IPS DF 4.7 (cell line): Measurements from ENCODE around the gene DUSP8.
"Not testable (repeated sequence)": the region's sequence is repeated elsewhere in the genome, so short reads cannot be mapped to it uniquely, and the experiment has no call there.

Experiments used
- DNase-seq: peaks from one replicate; pipeline ENCODE4 v3.0.0-alpha.2; 2013; ENCODE audit warnings: low spot score; ENCODE audit errors: extremely low read depth

Gene DUSP8

DNA sequence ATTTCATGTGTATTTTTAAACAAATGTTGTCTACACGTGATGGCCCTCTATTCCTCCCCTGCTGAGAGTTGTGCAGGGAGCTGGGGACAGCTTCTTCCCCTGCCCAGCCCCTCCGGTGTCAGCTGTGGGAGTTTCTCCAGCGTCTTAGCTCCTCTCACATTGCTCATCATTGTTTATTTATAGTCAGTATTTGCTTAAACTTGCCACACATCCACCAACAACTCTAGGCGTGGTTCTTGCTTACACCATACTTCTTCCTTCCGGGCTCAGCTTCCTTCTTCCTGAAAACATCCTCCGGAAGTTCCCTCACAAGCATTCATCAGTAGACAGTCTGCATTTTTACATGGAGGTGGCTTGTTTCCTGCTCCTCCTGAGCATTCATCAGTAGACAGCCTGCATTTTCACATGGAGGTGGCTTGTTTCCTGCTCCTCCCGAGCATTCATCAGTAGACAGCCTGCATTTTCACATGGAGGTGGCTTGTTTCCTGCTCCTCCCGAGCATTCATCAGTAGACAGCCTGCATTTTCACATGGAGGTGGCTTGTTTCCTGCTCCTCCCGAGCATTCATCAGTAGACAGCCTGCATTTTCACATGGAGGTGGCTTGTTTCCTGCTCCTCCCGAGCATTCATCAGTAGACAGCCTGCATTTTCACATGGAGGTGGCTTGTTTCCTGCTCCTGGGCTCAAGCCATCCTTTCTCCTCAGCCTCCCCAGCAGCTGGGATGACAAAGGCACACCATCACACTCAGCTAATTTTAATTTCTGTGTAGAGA, 17.3 kb upstream of the DUSP8 start:
- not testable (repeated sequence) for DNase-seq

DNA sequence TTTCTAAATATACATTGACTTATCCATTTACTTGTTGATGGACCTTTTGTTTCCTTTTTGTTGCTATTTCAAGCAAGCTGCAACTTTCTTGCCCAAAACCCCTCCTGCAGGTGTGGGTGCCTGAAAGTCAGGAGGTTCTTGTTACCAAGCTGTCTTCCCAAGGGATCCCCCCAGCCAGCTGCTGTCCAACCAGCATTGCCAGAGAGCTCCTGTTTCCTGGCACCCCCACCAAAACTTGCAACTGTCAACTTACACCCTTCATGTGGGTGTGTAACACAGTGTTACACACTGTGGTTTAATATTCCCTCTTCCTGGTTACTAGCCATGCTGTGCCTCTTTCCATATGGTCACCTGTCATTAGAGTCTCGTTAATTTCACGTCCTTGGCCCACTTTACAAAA, 14.6 kb upstream of the DUSP8 start:
- DNase-seq: no peak

DNA sequence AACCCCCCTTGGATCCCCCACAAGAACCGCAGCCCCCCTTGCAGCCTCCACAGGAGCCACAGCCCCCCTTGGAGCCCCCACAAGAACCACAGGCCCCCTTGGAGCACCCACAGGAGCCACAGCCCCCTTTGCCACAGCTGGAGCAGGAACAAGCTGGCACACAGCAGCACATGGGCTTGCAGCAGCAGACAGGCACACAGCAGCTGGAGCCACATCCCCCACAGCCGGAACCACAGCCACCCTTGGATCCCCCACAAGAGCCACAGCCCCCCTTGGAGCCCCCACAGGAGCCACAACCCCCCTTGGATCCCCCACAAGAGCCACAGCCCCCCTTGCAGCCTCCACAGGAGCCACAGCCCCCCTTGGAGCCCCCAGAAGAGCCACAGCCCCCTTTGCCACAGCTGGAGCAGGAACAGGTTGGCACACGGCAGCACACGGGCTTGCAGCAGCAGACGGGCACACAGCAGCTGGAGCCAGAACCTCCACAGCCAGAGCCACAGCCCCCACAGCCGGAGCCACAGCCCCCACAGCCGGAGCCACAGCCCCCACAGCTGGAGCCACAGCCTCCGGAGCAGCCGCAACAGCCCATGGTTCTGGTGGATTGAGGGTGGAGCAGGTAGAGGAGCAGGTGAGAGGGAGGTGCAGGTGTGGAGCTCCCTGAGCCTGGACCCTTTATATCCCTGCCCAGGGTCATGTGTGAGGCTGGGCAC, 12.7 kb upstream of the DUSP8 start, which contains the start of gene KRTAP5-1:
Gene KRTAP5-1, minus strand, starts transcription at position 623 of the 710 bp plus-strand sequence. Its CDS starts 34 bp downstream, at position 589.
- not testable (repeated sequence) for DNase-seq

DNA sequence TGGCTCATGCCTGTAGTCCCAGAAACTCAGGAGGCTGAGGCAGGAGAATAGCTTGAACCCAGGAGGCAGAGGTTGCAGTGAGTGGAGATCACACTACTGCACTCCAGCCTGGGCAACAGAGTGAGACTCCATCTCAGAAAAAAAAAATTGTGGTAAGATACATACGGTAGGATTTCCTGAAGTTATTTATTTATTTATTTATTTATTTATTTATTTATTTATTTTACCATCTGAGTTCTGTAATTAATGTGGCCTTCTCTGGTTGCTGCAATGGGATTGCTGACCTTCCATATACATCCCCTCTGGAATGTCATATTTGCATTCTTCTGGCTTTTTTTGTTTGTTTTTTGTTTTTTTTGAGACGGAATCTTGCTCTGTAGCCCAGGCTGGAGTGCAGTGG, 10.8 kb upstream of the DUSP8 start:
- DNase-seq: not testable (repeated sequence)

DNA sequence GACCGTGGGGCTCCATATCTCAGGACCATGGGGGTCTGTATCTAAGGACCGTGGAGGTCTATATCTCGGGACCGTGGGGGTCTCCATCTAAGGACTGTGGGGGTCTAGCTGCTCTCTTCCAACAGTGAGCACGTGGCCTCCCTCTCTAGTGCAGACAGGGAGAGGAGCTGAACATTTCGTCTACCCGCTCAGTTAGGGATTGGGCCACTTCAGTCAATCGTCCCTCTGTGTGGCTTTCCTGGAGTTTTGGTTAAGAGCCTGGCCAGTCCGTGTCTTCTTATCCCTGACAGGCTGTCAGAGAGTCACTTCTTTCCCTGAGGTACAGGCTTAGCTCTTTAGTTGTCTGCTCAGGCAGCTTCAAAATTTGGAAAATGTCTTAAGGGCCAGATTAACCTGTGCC, 9.9 kb upstream of the DUSP8 start:
- DNase-seq: no peak

DNA sequence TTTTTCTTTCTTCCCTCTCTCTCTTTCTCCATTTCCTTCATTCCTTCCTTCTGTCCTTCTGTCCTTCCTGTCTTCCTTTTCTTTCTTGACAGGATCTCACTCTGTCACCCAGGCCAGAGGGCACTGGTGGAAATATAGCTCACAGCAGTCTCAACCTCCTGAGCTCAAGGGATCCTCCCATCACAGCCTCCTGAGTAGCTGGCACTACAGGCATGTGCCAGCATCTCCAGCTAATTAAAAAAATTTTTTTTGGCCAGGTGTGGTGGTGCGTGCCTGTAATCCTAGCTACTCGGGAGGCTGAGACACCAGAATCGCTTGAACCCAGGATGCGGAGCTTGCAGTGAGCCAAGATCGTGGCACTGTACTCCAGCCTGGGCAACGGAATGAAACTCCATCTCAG, 4.8 kb upstream of the DUSP8 start:
- no peak for DNase-seq

DNA sequence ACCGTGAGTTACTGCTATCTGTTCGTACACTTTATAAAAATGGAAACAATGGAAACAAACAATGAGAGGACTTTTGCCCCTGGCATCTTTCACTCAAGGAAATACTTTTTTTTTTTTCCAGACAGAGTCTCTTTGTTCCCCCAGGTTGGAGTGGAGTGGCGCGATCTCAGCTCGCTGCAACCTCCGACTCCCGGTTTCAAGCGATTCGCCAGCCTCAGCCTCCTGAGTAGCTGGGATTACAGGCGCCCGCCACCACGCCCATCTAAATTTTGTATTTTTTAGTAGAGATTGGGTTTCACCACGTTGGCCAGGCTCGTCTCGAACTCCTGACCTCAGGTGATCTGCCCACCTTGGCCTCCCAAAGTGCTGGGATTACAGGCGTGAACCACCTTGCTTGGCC, 3.7 kb upstream of the DUSP8 start:
- DNase-seq: not testable (repeated sequence)

DNA sequence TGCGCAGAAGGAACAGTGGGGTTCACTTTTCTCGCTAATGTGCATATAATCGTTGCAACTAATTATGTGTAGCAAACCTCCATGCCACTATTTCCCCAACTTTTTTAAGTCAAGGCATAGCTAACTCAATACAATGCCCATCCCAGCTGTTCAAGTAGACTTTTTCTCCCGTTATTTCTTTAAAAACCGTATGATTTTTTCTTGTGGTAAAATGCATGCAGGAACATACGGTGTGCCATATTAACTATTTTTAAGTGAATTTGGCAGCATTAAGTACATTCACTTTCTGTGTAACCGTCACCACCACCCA, 2.8 kb upstream of the DUSP8 start:
- DNase-seq: no peak

DNA sequence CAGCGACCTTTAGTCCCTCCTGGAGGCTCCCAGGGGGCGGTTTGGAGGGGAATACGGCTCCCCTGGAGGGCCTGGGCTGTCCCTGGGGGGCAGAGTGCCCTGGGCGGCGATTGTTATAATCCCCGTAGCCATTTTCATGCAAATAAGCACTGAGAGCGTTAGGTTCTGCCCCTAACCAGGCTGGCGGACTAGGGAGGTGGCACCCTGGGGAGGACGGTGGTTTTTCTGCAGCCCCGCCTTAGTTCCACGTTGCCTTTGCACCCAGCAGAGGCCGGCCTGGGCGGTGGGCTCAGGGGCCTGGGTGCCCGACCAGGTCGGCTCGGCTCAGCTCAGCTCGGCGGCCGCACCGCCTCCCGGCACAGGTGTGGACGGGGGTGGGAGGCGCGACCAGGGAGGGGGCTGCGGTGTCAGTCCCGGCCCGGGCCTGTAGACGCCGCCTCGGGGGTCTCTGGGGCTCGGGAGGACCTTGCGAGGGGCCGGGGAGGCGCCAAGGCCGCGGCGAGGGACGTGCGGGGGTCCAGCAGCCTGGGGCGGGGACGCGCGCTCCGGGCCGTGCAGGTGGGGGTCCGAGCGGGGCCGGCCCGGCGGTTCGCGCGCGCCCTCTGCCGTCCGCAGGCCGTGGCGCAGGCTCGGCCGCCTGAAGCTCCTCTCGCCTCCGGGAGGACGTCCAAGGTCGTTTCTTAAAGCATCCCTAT, 2.3 kb upstream of the DUSP8 start:
- no peak for DNase-seq

DNA sequence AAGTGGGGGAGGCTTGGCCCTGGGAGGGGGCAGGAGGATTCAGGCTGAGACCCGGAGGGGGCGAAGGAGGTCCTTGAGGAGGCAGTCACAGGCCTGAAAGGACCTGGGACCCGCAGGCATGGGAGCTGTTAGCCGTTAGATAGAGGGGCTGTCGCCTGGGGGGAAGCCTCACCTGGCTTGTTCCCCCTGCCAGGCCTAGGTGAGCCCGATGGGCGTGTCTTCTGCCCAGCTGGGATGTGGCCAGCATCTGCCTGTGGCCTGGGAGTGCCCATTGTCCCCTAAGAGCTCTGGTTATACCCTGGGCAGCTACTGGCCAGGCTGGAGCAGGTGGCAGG, 1.8 kb upstream of the DUSP8 start:
- DNase-seq: no peak

DNA sequence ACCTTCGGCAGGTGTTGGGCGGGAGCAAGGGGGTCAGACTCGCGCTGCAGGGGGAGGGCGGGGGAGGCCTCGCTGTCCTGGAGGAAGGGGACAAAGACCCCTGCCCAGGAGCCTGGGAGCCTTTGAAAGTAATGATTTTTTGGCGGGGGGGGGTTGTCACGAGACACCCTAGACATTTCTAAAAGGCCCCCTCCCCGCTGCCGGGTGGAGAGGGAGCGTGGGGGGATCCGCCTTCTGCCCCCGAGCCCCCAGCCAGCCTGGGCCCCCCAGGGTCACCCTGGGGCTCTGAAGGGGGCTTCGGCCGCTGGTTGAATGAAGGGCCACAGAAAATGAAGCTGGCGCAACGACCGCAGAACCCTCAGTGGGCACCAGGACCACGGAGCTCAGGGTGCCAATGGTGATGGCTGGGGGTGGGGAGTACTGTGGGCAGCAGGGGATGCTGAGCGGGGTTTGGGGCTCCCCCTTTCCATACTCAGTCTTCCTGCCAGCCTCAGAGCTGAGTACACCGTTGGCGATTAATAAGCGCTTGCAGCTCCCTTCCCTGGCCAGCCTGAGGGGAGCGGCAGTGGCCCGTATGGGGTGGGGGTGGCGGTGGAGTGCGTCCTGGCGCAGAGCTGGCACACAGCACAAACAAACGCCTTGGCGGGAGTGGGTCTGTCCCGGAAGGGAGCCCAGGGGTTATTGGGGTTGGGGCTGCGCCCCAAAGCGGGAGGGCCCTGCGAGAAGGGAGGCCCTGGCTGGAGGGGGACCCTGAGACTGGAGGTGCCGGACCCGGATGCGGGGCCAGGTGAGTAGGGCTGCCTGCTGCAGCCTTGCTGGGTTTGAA, 1.2 kb upstream of the DUSP8 start:
- no peak for DNase-seq

DNA sequence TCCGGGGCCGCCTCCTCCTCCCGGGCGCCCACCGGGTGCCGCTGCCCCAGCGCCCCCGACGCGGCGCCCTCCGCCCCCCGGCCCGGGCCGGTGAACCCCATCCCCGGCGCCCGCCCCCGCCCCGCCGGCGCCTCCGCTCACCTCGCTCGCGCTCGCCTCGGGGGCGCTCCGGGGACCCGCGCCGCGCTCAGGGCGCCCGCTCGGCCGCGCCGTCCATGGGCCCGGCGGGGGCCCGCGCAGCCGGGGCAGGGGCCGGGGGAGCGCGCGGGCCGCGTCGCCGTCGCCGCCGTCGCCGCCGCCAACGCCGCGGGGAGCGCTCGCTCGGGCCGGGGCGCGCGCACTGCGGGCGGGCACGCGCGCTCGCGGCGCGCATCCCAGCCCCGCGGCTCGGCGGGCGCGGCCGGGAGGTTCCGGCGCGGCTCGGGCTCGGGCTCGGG, 293 bp downstream of the DUSP8 start:
- DNase-seq: no peak

DNA sequence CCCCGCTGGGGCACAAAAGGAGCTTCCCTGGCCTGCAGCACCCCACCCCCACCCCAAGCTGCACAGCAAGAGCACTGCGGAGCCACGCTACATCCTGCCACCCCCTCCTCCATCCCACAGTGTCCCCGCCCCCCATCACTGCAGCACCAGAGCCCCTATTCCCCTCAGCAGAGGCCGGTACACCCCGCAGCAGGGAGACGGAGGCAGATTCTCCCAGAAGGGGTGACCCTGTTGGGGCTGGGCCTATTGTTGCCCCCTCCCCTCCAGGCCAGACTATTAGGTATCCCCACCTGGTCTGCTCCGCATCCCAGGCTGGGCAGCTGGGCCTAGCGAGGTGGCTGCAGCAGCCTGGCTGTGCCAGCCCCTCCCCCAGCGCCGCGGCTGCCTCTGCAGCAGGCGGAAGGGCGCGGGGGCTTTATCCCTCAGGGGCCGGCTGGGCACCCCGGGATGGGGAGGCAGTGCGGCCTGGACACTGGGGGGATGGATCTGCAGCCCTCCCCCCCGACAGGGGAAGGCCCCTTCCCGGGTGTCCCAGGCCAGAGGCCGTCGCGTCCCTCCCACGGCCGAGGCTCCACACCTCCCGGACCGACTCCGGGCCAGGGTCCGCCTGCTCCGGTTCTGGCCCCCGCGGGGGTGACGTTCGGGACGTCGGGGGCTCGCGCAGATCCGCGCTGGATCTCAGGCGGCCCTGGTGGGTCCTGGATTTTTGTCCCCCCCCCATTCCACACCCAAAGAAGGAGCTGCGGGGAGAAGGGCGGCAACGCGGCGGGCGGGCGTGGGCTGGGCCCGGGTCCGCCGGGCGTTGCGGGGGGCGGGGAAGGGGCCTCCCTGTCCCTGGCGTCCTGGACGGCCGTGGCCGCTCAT, 943 bp downstream of the DUSP8 start:
- no peak for DNase-seq

DNA sequence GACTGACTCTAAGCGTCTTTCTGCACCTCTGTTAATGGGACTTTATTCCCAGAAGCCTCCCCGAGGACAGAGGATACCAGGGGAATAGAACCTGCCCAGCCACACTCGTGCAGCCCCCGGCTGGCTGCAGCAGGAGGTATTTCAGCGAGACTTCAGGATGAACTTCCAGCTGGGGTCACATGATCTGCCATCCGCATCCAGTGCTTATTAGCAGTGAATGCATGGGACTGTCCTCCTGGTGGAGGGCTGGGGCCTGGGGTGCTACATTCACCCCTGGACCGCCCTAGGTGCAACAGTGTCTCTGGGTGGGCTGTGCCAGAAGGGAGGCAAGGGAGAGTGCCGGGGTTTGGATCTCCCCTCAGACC, 1.6 kb downstream of the DUSP8 start:
- no peak for DNase-seq

DNA sequence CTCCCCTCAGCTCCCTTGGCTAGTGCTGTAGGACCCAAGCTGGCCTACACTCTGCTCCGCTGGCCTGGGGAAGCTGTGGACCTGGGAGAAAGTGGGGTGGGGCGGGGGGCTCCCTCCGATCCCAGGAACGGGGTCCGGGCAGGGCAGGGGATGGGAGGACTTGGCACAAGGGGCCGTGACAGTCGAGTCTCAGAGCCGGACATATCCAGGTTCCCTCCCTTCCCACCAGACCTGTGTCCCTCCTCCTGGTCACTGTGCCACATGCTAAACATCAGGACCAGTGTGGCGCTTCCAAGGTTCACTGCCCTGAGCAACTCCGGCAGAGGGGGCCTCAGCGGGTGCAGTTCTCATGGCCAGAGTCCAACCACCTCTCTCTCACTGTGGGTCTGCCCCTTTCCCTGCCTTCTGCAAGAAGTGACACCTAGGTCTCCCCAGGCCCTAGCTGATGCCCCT, 2.0 kb downstream of the DUSP8 start:
- no peak for DNase-seq

DNA sequence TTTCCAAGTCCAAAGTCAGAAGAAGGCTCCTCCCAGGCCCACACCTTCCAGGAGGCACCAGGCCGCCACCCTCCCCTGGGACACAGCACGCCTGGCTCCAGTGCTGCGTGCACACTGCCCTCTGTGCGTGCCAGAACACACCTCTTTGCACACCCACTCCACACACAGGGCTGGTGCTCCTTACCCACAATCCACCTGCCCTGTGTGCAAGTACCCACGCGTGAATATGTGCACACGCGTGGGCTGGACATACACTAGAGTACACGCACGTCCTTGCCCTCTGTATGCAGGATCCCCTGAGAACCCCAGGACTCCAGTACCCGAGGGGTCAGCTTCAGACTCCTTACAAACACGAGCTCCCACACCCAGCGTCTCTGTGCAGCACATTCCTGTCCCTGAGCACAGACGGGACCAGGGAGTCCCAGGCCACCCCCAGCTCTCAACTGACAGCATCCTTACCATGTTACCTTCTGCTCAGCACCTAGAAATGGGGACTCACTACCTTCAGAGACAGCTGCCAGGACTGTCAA, 2.8 kb downstream of the DUSP8 start:
- DNase-seq: no peak

DNA sequence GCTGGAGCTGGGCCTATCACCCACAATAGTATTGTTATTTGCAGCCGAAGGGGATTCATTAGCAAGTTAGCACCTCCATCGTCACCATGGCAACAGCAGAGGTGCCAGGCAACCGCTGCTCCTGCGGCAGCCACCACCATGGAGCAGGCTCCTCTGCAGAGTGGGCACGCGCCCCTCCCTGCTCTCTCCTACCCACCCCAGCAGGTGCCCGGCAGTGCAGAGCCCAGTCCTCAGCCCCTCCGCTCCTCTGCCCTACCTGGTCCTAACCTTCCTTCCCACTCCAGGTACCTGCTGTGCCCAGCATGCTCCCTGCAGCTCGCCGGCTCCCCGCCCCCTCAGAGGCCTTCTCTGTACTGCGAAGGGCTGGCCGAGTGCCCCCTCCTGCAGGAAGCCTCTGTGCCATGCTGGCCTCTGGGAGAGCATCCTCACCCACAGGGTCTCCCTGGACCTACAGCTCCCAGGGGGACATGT, 3.6 kb downstream of the DUSP8 start:
- DNase-seq: no peak

DNA sequence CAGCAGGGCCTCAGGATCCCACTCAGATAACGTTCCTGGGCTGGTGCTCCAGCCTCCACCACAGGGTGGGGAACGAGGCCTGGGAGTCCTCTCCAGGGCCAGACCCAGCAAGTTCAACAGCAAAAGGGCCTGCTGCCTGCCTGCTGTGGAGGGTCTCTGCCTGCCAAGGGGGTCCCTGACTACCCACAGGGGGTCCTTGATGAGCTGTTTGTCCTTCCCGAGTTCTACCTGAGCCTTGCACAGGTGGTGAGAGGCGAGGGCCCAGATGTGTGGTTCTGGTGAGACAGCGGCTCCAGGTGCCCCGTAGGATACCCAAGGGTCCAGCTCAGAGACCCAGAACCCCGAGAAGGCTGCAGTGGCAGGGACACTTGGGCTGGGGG, 4.4 kb downstream of the DUSP8 start:
- DNase-seq: no peak

DNA sequence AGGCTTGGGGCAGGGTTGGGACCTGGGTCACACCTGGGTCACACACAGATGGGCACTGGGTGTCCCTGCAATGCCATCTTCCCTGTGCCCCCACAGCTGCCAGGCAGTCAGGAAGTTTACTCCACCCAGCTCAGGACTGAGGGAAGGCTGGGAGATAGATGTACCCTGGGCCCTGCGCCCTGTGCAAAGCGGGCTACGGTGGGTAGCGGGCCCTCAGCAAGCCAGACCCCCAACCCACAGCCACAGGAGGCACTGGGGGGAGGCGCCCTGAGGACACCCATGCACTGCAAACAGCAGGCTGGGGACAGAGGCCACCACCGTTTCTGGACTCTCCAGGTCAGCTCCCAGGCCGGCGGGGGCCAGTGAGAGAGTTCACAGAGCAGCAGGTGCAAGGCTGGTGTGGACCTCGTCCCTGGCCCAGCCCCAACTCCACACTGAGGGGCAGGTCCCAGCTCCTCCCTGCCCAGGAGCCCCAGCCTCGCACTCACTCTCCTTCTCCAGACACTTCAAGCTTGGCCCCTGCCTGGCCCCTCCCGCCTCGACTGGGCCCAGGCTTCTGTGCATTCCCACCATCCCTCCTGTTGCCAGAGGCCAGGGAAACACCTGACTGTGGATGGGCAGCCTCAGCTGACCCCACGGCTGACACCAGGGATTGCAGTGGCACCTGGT, 4.9 kb downstream of the DUSP8 start:
- no peak for DNase-seq
